GM12873 (cell line): Measurements from ENCODE around the gene TAS2R1.

Experiments used
- TF ChIP-seq, protein P1 (sequence below): IDR thresholded peaks from 2 replicates; pipeline ENCODE4 v1.5.1; 2012; ENCODE audit warnings: low read depth, mild to moderate bottlenecking, moderate library complexity, low read length, control low read depth; ENCODE audit not compliant: insufficient read depth; ENCODE audit errors: missing control alignments

Gene TAS2R1, protein sequence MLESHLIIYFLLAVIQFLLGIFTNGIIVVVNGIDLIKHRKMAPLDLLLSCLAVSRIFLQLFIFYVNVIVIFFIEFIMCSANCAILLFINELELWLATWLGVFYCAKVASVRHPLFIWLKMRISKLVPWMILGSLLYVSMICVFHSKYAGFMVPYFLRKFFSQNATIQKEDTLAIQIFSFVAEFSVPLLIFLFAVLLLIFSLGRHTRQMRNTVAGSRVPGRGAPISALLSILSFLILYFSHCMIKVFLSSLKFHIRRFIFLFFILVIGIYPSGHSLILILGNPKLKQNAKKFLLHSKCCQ

DNA sequence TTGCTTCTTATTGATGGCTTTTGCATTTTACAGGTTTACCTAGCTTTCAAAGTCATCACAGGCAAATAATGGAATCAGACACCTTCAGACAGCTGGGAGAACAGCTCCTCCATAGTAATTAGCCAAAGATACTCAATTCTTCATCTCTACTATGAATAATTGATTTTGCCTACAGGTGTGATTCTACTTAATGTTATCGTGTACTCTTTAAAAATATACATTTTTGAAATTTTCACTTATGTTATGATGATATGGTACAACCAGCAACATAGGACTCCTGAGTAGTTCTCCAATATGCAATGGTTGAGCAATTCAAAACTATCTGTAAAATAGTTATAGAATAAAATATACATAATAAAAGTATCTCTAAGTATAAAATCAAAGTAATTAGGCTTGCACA is at the start of gene TAS2R1:
TSS of gene TAS2R1 (minus strand) at position 101 of the 400 bp plus-strand sequence. CDS start 319 bp downstream, outside the sequence.
- TF ChIP-seq, protein P1, sequence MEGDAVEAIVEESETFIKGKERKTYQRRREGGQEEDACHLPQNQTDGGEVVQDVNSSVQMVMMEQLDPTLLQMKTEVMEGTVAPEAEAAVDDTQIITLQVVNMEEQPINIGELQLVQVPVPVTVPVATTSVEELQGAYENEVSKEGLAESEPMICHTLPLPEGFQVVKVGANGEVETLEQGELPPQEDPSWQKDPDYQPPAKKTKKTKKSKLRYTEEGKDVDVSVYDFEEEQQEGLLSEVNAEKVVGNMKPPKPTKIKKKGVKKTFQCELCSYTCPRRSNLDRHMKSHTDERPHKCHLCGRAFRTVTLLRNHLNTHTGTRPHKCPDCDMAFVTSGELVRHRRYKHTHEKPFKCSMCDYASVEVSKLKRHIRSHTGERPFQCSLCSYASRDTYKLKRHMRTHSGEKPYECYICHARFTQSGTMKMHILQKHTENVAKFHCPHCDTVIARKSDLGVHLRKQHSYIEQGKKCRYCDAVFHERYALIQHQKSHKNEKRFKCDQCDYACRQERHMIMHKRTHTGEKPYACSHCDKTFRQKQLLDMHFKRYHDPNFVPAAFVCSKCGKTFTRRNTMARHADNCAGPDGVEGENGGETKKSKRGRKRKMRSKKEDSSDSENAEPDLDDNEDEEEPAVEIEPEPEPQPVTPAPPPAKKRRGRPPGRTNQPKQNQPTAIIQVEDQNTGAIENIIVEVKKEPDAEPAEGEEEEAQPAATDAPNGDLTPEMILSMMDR = no peak

DNA sequence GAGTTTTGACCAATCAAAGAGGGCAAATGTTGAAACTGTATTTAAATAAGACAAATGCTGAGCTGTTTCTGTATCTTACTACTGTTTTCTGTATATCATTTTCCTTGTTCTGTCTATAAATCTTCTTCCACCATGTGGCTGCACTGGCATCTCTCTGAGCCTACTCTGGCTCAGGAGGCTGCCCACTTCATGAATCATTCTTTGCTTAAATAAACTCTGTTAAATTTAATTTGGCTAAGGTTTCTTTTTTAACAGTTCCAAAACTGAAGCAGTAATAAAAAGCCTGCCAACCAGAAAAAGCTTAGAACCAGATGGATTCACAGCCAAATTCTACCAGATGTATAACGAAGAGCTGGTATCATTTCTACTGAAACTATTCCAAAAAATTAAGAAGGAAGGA is 40.2 kb upstream of the TAS2R1 start:
- TF ChIP-seq, protein P1 = no peak

DNA sequence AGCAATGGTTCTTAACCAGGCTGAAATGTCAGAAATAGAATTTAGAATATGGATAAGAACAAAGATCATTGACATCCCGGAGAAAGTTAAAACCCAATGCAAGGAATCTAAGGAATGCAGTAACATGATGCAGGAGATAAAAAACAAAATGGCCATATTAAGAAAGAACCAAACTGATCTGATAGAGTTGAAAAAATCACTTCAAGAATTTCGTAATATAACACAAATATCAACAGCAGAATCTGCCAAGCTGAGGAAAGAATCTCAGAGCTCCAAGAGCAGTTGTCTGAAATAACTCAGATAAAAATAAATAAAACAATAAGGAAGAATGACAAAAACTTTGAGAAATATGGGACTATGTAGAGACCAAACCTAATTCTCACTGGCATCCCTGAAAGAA is 37.8 kb upstream of the TAS2R1 start:
- TF ChIP-seq, protein P1 = no peak

DNA sequence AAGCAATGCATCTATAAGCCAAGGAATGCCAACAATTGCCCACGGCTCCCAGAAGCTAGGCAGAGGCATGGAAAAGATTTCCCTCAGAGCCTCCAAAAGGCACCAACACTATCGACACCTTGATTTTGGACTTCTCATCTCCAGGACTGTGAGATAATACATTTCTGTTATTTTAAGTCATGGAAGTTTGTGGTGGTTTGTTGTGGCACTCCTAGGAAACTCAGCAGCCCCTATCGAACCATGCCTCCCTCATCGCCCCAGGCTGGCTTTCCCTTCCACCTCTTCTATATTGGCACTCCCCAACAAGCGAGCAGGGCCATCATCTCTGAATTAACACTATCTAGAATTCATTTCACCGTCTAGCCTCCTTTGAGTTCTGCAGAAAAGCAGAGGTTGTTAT is 33.7 kb upstream of the TAS2R1 start:
- TF ChIP-seq, protein P1 = no peak

DNA sequence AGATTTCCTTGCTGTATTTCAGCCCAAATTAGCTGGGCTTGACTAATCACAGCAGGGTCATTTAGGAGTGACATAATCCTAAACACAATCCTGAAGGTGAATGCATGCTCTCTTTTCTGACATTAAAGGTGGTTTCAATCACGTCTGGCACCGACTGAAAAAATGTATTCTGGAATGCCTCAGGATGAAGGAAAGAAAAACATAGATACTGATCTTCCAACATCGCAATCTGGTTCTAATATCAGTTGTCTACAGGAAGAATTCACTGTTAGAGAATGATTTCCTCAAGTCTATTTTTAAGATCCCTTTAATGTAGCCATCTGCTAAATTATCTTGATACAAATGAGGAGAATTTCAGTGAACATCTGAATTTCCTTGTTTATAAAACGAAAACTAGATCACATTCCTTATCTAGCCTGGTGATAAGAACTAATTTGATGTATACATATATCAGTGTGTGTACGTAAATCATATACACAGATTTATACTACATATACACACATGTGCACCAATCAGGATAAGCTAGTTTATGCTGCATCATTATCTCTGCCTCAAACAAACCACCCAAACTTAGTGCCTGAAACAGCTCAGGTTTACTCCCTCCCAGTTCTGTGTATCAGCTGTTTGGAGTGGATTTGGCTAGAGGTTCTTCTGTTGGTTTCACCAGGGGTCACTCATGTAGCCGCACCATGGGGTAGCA is 31.3 kb upstream of the TAS2R1 start:
- TF ChIP-seq, protein P1 = no peak

DNA sequence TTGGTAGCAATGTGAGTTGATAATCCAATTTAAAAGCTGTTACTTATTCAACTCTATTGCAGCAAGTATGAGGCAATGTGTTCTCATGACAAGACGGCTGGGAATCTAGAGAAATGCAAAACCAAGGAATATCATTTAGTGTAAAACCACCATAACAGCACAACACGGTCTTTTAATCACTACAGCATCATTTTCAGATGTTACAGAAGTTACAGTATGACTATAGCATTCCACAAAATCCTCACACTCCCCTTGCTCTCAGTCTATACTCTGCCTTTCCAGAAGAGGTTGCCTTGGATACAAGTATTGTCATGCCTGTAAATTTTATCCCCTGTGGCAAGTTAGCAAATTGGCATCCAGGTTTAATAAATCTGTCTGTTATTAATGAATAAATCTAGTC is 28.6 kb upstream of the TAS2R1 start:
- TF ChIP-seq, protein P1 = no peak

DNA sequence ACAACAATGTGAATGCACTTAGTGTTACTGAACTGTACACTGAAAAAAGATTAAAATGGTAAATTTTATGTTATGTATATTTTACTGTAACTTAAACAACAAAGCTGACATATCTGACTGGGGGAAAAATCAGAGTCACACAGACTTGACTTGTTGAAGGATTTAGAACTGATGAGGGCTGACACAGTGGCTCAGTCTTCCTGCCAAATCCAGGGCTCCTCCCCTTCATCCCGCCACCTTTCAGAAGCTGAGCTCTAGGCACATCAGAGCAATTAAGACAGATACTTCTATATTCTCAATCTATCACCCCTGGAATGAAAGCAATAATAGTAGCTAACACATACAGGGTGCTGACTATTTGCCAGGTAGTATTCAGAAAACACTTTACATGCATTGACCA is 27.7 kb upstream of the TAS2R1 start:
- TF ChIP-seq, protein P1 = no peak
